HepG2 (cell line): ENCODE measurements around the gene DRC7. TPM values are rescaled to one million over a fixed set of nuclear protein-coding genes. Genes with fewer than 3 reads are reported as not detected.

Experiments used
- ATAC-seq: fragments of 200-7000 bp; cut with Tn5 transposase; 3 replicates; pipeline ENCODE4 v1.9.1; 2020; ENCODE audit warnings: mild to moderate bottlenecking, moderate library complexity
- BruUV-seq: library from RNA; stranded (reverse); fragments of 400-500 nt; replicated peaks from 2 replicates; lab custom pipeline; 2021; lab: Mats Ljungman, UMichigan
- CTCF ChIA-PET: fragments of 300-600 bp; formaldehyde crosslinking; extraction: SDS; loops from one replicate; lab custom pipeline; 2021; ENCODE audit warnings: low total read pairs, inconsistent platforms, low intra/inter-chr PET ratio; lab: Yijun Ruan, JAX
- POLR2A ChIA-PET: fragments of 350-600 bp; sonication (Branson Sonifier 250); formaldehyde crosslinking; loops from one replicate; lab custom pipeline; 2020; ENCODE audit warnings: antibody characterized with exemption, inconsistent platforms; lab: Yijun Ruan, JAX
- DNase-seq: peaks from one replicate; pipeline ENCODE4 v3.0.0-alpha.2; 2015; ENCODE audit warnings: low spot score
- FAIRE-seq: peaks from 3 replicates; lab custom pipeline; 2011; peaks lifted over from hg19 to GRCh38; lab: Jason Lieb, UNC
- H2AFZ ChIP-seq: one replicate; pipeline ENCODE4 v1.6.1; 2011; ENCODE audit warnings: low read length, inconsistent platforms
- H3K27ac ChIP-seq: fragments of 300-600 bp; 3 replicates; pipeline ENCODE4 v1.8.0; 2011; ENCODE audit warnings: mixed run types, mild to moderate bottlenecking, mixed read lengths, low read length, inconsistent platforms; ENCODE audit not compliant: insufficient read depth; ENCODE audit errors: extremely low read length
- H3K27me3 ChIP-seq, 2 experiments: fragments of 200-600 bp in 1 of 2; 2 replicates in 1 of 2; 3 replicates in 1 of 2; pipeline versions ENCODE4 v1.6.0 to v1.8.0; 2011; ENCODE audit warnings: low read length in 2 of 2, mild to moderate bottlenecking in 2 of 2, moderate library complexity in 2 of 2, inconsistent platforms in 1 of 2; ENCODE audit not compliant: insufficient read depth in 2 of 2, control insufficient read depth in 1 of 2
- H3K36me3 ChIP-seq, 2 experiments: fragments of 200-600 bp in 1 of 2; replicated peaks in 1 of 2; 2 replicates in 1 of 2; 3 replicates in 1 of 2; pipeline versions ENCODE4 v1.5.1 to v1.8.0; 2011; ENCODE audit warnings: low read length in 2 of 2, inconsistent platforms in 1 of 2; ENCODE audit not compliant: insufficient read depth in 2 of 2, control insufficient read depth in 1 of 2
- H3K4me1 ChIP-seq: 2 replicates; pipeline ENCODE4 v1.5.1; 2012; ENCODE audit warnings: low read length, inconsistent platforms; ENCODE audit not compliant: insufficient read depth
- H3K4me2 ChIP-seq: 2 replicates; pipeline ENCODE4 v1.6.0; 2011; ENCODE audit warnings: low read depth, low read length, inconsistent platforms
- H3K4me3 ChIP-seq, 3 experiments: fragments of 200-600 bp in 1 of 3; sonication (generic), shearing (Covaris generic) in 1 of 3; replicated peaks in 1 of 3; 2 replicates each; pipeline ENCODE4 v1.5.1; 2011 to 2016; ENCODE audit warnings: low read length in 3 of 3, inconsistent platforms in 2 of 3, low read depth in 2 of 3, mild to moderate bottlenecking in 2 of 3, control low read depth in 1 of 3, mixed read lengths in 1 of 3; ENCODE audit not compliant: insufficient read depth in 1 of 3
- H3K79me2 ChIP-seq: one replicate; pipeline ENCODE4 v1.6.1; 2011; ENCODE audit warnings: low read length, inconsistent platforms; ENCODE audit not compliant: insufficient read depth
- H3K9ac ChIP-seq: 2 replicates; pipeline ENCODE4 v1.6.0; 2011; ENCODE audit warnings: mild to moderate bottlenecking, low read depth, low read length, inconsistent platforms; ENCODE audit not compliant: insufficient read depth
- H3K9me3 ChIP-seq: 2 replicates; pipeline ENCODE4 v1.5.1; 2012; ENCODE audit warnings: mild to moderate bottlenecking, low read length
- H4K20me1 ChIP-seq: 2 replicates; pipeline ENCODE4 v1.6.0; 2011; ENCODE audit warnings: inconsistent platforms, mild to moderate bottlenecking, low read length, moderate library complexity; ENCODE audit not compliant: insufficient read depth
- ARID3A ChIP-seq: IDR thresholded peaks from 2 replicates; pipeline ENCODE4 v1.6.1; 2012; ENCODE audit warnings: low read depth, low read length, improper control_type of control experiment
- ATF4 ChIP-seq, 2 experiments: fragments of 450-650 bp in 1 of 2; sonication (generic) in 1 of 2; formaldehyde crosslinking; IDR thresholded peaks; 2 replicates each; pipeline versions ENCODE4 v1.5.0 to v1.8.0; 2020 to 2022; ENCODE audit warnings: mild to moderate bottlenecking in 1 of 2, missing genetic modification reagents in 1 of 2
- CCAR2 ChIP-seq: fragments of 200-400 bp; formaldehyde crosslinking; optimal IDR thresholded peaks from 2 replicates; pipeline ENCODE3; 2018; ENCODE audit warnings: low read depth, mild to moderate bottlenecking, low read length, moderate library complexity
- DPF2 ChIP-seq: sonication (generic); formaldehyde crosslinking; IDR thresholded peaks from 2 replicates; pipeline ENCODE4 v1.4.0; 2020; ENCODE audit warnings: mild to moderate bottlenecking, low read depth, missing genetic modification reagents, borderline replicate concordance
- FOSL1 ChIP-seq: sonication (generic); formaldehyde crosslinking; IDR thresholded peaks from 2 replicates; pipeline ENCODE4 v1.9.0; 2021; ENCODE audit warnings: missing genetic modification reagents, borderline replicate concordance
- GATAD1 ChIP-seq: IDR thresholded peaks from 2 replicates; pipeline ENCODE4 v1.6.1; 2016; ENCODE audit warnings: missing genetic modification reagents, missing compliant biosample characterization
- HES4 ChIP-seq: sonication (generic); formaldehyde crosslinking; IDR thresholded peaks from 2 replicates; pipeline ENCODE4 v1.9.0; 2021; ENCODE audit warnings: mild to moderate bottlenecking, missing genetic modification reagents, borderline replicate concordance
- HNRNPL ChIP-seq: fragments of 200-400 bp; formaldehyde crosslinking; IDR thresholded peaks from 2 replicates; pipeline ENCODE4 v1.6.1; 2017; ENCODE audit warnings: mild to moderate bottlenecking, low read depth, low read length
- KLF12 ChIP-seq: sonication (generic); formaldehyde crosslinking; IDR thresholded peaks from 2 replicates; pipeline ENCODE4 v1.4.0; 2020; ENCODE audit warnings: missing genetic modification reagents, borderline replicate concordance
- NFIC ChIP-seq: IDR thresholded peaks from 2 replicates; pipeline ENCODE4 v1.6.1; 2012; ENCODE audit warnings: mild to moderate bottlenecking, low read length, inconsistent platforms
- STAT5B ChIP-seq: sonication (generic); formaldehyde crosslinking; IDR thresholded peaks from 2 replicates; pipeline ENCODE4 v1.4.0; 2020; ENCODE audit warnings: missing genetic modification reagents
- ZBTB42 ChIP-seq: sonication (generic); formaldehyde crosslinking; IDR thresholded peaks from 2 replicates; pipeline ENCODE4 v1.5.0; 2020; ENCODE audit warnings: mild to moderate bottlenecking, missing genetic modification reagents
- ZC3H13 ChIP-seq: sonication (generic); formaldehyde crosslinking; IDR thresholded peaks from 2 replicates; pipeline ENCODE4 v1.8.1; 2023; ENCODE audit warnings: mild to moderate bottlenecking, missing genetic modification reagents, moderate library complexity
- ZIK1 ChIP-seq: sonication (generic); formaldehyde crosslinking; IDR thresholded peaks from 2 replicates; pipeline ENCODE4 v1.5.0; 2020; ENCODE audit warnings: mild to moderate bottlenecking, low read depth, missing genetic modification reagents, borderline replicate concordance
- ZNF282 ChIP-seq: fragments of 450-650 bp; IDR thresholded peaks from 2 replicates; pipeline ENCODE4 v1.6.1; 2018; ENCODE audit not compliant: partially characterized antibody
- ZNF326 ChIP-seq: sonication (generic); formaldehyde crosslinking; IDR thresholded peaks from 2 replicates; pipeline ENCODE4 v1.4.0; 2020; ENCODE audit warnings: missing genetic modification reagents, borderline replicate concordance
- ZNF34 ChIP-seq: sonication (generic); formaldehyde crosslinking; IDR thresholded peaks from 2 replicates; pipeline ENCODE4 v1.4.0; 2020; ENCODE audit warnings: mild to moderate bottlenecking, missing genetic modification reagents, borderline replicate concordance
- ZNF382 ChIP-seq: sonication (generic); formaldehyde crosslinking; IDR thresholded peaks from 2 replicates; pipeline ENCODE4 v1.5.0; 2020; ENCODE audit warnings: missing genetic modification reagents, mild to moderate bottlenecking, borderline replicate concordance
- ZNF430 ChIP-seq: sonication (generic); formaldehyde crosslinking; IDR thresholded peaks from 2 replicates; pipeline ENCODE4 v1.9.0; 2021; ENCODE audit warnings: mild to moderate bottlenecking, missing genetic modification reagents
- ZNF605 ChIP-seq: sonication (generic); formaldehyde crosslinking; IDR thresholded peaks from 2 replicates; pipeline ENCODE4 v1.8.0; 2022; ENCODE audit warnings: mild to moderate bottlenecking, missing genetic modification reagents
- ZNF75D ChIP-seq: sonication (generic); formaldehyde crosslinking; IDR thresholded peaks from 2 replicates; pipeline ENCODE4 v1.8.1; 2023; ENCODE audit warnings: missing genetic modification reagents, mild to moderate bottlenecking, borderline replicate concordance
- ZNF841 ChIP-seq: sonication (generic); formaldehyde crosslinking; IDR thresholded peaks from 2 replicates; pipeline ENCODE4 v1.8.1; 2023; ENCODE audit warnings: missing genetic modification reagents, borderline replicate concordance
- ZSCAN29 ChIP-seq: sonication (generic); formaldehyde crosslinking; conservative IDR thresholded peaks from 2 replicates; pipeline ENCODE4 v1.4.0; 2020; ENCODE audit warnings: mild to moderate bottlenecking, missing genetic modification reagents
- WGBS: methylation state at CpG from one replicate; pipeline ENCODE4 v1.1.6; 2017; ENCODE audit warnings: low lambda C conversion rate; 5-methylcytosine and 5-hydroxymethylcytosine counted together
- in situ Hi-C: cut with HindIII; loops from 2 replicates; pipeline ENCODE4 v1.10.0; 2017; ENCODE audit warnings: low pct_unique_long_range_greater_than_20kb; ENCODE audit not compliant: extremely low pct_ligation_motif_present
- intact Hi-C: fragments of 100-400 bp; cut with micrococcal nuclease; formaldehyde crosslinking; loops from one replicate; pipeline ENCODE4 v1.10.0; 2022; ENCODE audit not compliant: unreplicated experiment
- polyA plus RNA-seq, 8 experiments: library from polyadenylated mRNA; depleted of rRNA in 3 of 8; stranded (reverse) in 7 of 8; unstranded in 1 of 8; fragments of >200 nt; fragmentation: Illumina TruSeq in 4 of 8; extraction: Trizol in 4 of 8; gene quantifications; 2 replicates each; pipeline versions ENCODE4 v1.2.1 to v1.2.3, GENCODE V29; 2011 to 2016; ENCODE audit warnings: low read depth in 4 of 8, missing spikeins in 1 of 8, mixed read lengths in 1 of 8; ENCODE audit not compliant: insufficient read depth in 1 of 8
- total RNA-seq, 5 experiments: library from RNA; depleted of rRNA; stranded (reverse); fragments of >200 nt; fragmentation: Illumina TruSeq; extraction: Trizol; gene quantifications; 2 replicates each; pipeline ENCODE4 v1.2.3, GENCODE V29; 2016; ENCODE audit warnings: low read depth in 1 of 5

The DRC7 gene
- total and polyA plus RNA-seq, 2 of the 13 experiments (the other 11 are each of a cell fraction or from before 2014, with no cell fraction given): 2.7 to 3.4 TPM

GRCh38 chr16:57735755-57736418 is 41.3 kb downstream of the DRC7 start, which contains the start of gene KATNB1:
TSS of gene KATNB1 (plus strand) at chr16:57735770. CDS start at chr16:57737244, 1,474 bp downstream.
- Histone ChIP-seq H4K20me1 (no peaks in the 10 kb centered on the region), H3K27ac (peak within 1 kb of the TSS; percentile 81), H3K27me3 (no peaks in the 10 kb centered on the region; a peak in 1 of 5 replicates), H2AFZ (peak within 1 kb of the TSS; percentile 20), H3K9me3 (no peaks in the 10 kb centered on the region), H3K4me3 (peak within 1 kb of the TSS; percentile 82 to 91 (median 82)), H3K36me3 (no peaks in the 10 kb centered on the region), H3K4me1 (peaks cover 34% of the 10 kb centered on the region), H3K79me2 (no peaks in the 10 kb centered on the region), H3K9ac (peak within 1 kb of the TSS; percentile 86), H3K4me2 (peak within 1 kb of the TSS; percentile 100)
- FAIRE-seq (no peak), DNase-seq (no peak), ATAC-seq (no peak)
- CTCF ChIA-PET: interaction anchor here (0.8 to 1.1 kb wide), 2 partner anchors 86 to 87 kb away, joined by 5 to 7 read pairs; no protein-coding TSS in a partner anchor
- no TSS peak for BruUV-seq
- under 1% methylated on average over 31 of the region's 35 CpGs for WGBS
- in situ Hi-C loops (no loop called here), intact Hi-C loops (loop anchor here (1.0 to 10.0 kb wide), 3 partner anchors 87 to 269 kb away; partner anchors contain the start of genes USB1 and ZNF319)
- POLR2A ChIA-PET: interaction anchor here (0.6 to 3.7 kb wide), 50 partner anchors 10 to 393 kb away, joined by 3 to 41 read pairs (median 6); partner anchors contain the start of genes ADGRG3, CFAP20, CIAPIN1 and COQ9
- TF ChIP-seq ZNF430: no peak
- TF ChIP-seq STAT5B: no peak
- no peak for TF ChIP-seq ZNF282
- no peak for TF ChIP-seq ZNF326 (CRISPR knock-in tag)
- no peak for TF ChIP-seq CCAR2
- 0 out of 2 replicates have a peak, but pooled peaks have one; percentile 23 for TF ChIP-seq GATAD1 (CRISPR knock-in tag)
- TF ChIP-seq ZBTB42: no peak
- no peak for TF ChIP-seq NFIC
- TF ChIP-seq ZNF34 (CRISPR knock-in tag): no peak
- no peak; the same call in 1 of the 2 replicates for TF ChIP-seq DPF2 (CRISPR knock-in tag)
- TF ChIP-seq ZNF605: no peak
- TF ChIP-seq ZNF75D (CRISPR knock-in tag): 0 out of 2 replicates have a peak, but pooled peaks have one; percentile 76
- TF ChIP-seq HES4 (CRISPR knock-in tag): 0 out of 2 replicates have a peak, but pooled peaks have one; percentile 47
- TF ChIP-seq KLF12 (CRISPR knock-in tag): no peak
- no peak for TF ChIP-seq ZSCAN29 (CRISPR knock-in tag)
- no peak for TF ChIP-seq ZC3H13 (CRISPR knock-in tag)
- TF ChIP-seq ZNF382 (CRISPR knock-in tag): no peak
- TF ChIP-seq ZNF841: no peak
- TF ChIP-seq FOSL1 (CRISPR knock-in tag): no peak
- no peak for TF ChIP-seq ARID3A
- no peak for TF ChIP-seq ATF4 (CRISPR knock-in tag; IDR thresholded peaks at IDR 0.05)
- 0 out of 2 replicates have a peak, but pooled peaks have one; percentile 23 for TF ChIP-seq HNRNPL
- TF ChIP-seq ZIK1 (CRISPR knock-in tag): no peak
